Thoracic aorta (tissue), 2 donors: Measurements from ENCODE around the gene LSP1. TPM values are rescaled to one million over a fixed set of nuclear protein-coding genes. Genes with fewer than 3 reads are reported as not detected.

Experiments
- ATAC-seq: fragments of 150-250 bp; one replicate; pipeline ENCODE4 v1.8.0; 2017; ENCODE audit warnings: low read depth; ENCODE audit not compliant: insufficient number of reproducible peaks, low FRiP score
- DNase-seq: peaks from one replicate; pipeline ENCODE4 v3.0.0-alpha.2; 2020; ENCODE audit warnings: low spot score
- H3K27ac ChIP-seq, 2 donors: fragments of 200-600 bp; sonication (generic); 1 replicate in 1 of 2; 2 replicates in 1 of 2; pipeline ENCODE4 v1.5.1; 2016; ENCODE audit warnings: mild to moderate bottlenecking in 2 of 2, moderate library complexity in 2 of 2
- H3K27me3 ChIP-seq: fragments of 200-600 bp; sonication (generic); replicated peaks from 2 replicates; pipeline ENCODE4 v1.6.0; 2016; ENCODE audit warnings: mild to moderate bottlenecking; ENCODE audit not compliant: insufficient read depth
- H3K36me3 ChIP-seq: fragments of 200-600 bp; sonication (generic); one replicate; pipeline ENCODE4 v1.5.1; 2016
- H3K4me1 ChIP-seq, 2 donors: fragments of 200-600 bp; sonication (generic); 1 replicate in 1 of 2; 2 replicates in 1 of 2; pipeline versions ENCODE4 v1.5.1 to v1.6.0; 2016; ENCODE audit warnings: low read depth in 2 of 2, mild to moderate bottlenecking in 1 of 2; ENCODE audit not compliant: control insufficient read depth in 1 of 2
- H3K4me3 ChIP-seq: fragments of 200-600 bp; sonication (generic); 2 replicates; pipeline ENCODE4 v1.5.1; 2016; ENCODE audit warnings: mild to moderate bottlenecking
- H3K9me3 ChIP-seq: fragments of 200-600 bp; sonication (generic); 2 replicates; pipeline ENCODE4 v1.5.1; 2016
- CTCF ChIP-seq: fragments of 200-600 bp; sonication (generic); IDR thresholded peaks from one replicate; pipeline ENCODE4 v1.5.1; 2019; ENCODE audit warnings: antibody characterized with exemption
- total RNA-seq, 2 donors: library from RNA; depleted of rRNA; stranded (reverse); fragments of >200 nt; gene quantifications; one replicate each; pipeline versions ENCODE4 v1.1.0 to v1.2.3, GENCODE V29; 2016

Gene LSP1
- total RNA-seq, 2 donors from 2014 or later = 23.6 to 40.5 TPM

GRCh38 chr11:1847006-1847735, 5.7 kb upstream of the LSP1 start:
- ATAC-seq (no peak), DNase-seq (no peak)
- no peaks in the 10 kb centered on the region for H3K36me3 ChIP-seq
- no peak overlapping the region for H3K27ac ChIP-seq
- H3K27me3 ChIP-seq = no peaks in the 10 kb centered on the region
- H3K9me3 ChIP-seq = no peaks in the 10 kb centered on the region
- no peak for TF ChIP-seq CTCF
- H3K4me3 ChIP-seq = no peak overlapping the region
- H3K4me1 ChIP-seq = peaks cover 0 to 4% of the 10 kb centered on the region in 2 donors

- no peak overlapping the region for H3K4me3 ChIP-seq
- H3K27me3 ChIP-seq = no peaks in the 10 kb centered on the region
- DNase-seq (no peak), ATAC-seq (no peak)
- H3K4me1 ChIP-seq = peaks cover 0 to 4% of the 10 kb centered on the region in 2 donors
- H3K36me3 ChIP-seq = no peaks in the 10 kb centered on the region
- H3K9me3 ChIP-seq = no peaks in the 10 kb centered on the region
- H3K27ac ChIP-seq = no peak overlapping the region
- no peak for TF ChIP-seq CTCF
These were observed 4.8 kb upstream of the LSP1 start for GRCh38 chr11:1847926-1848639.

GRCh38 chr11:1848640-1849430, 4.0 kb upstream of the LSP1 start:
- no peak for TF ChIP-seq CTCF
- no peak for DNase-seq
- H3K4me1 ChIP-seq = peaks cover 0 to 4% of the 10 kb centered on the region in 2 donors
- H3K27ac ChIP-seq = no peak overlapping the region
- H3K27me3 ChIP-seq = no peaks in the 10 kb centered on the region
- H3K9me3 ChIP-seq = no peaks in the 10 kb centered on the region
- H3K36me3 ChIP-seq = no peaks in the 10 kb centered on the region
- no peak for ATAC-seq
- no peak overlapping the region for H3K4me3 ChIP-seq

GRCh38 chr11:1851468-1852180, 1.3 kb upstream of the LSP1 start:
- H3K36me3 ChIP-seq = no peaks in the 10 kb centered on the region
- H3K27me3 ChIP-seq = no peaks in the 10 kb centered on the region
- no peak for ATAC-seq
- peaks cover 0 to 4% of the 10 kb centered on the region in 2 donors for H3K4me1 ChIP-seq
- H3K27ac ChIP-seq = peak overlapping the region in 1 of 2 donors; percentile 21
- H3K4me3 ChIP-seq = no peak overlapping the region
- H3K9me3 ChIP-seq = no peaks in the 10 kb centered on the region
- DNase-seq = no peak
- TF ChIP-seq CTCF = no peak
